ENCODE measurements around the gene JAK1. TPM values are rescaled to one million over a fixed set of nuclear protein-coding genes. Genes with fewer than 3 reads are reported as not detected.

Gene JAK1
- total RNA-seq, 4 donors from 2014 or later: 132 to 166 (median 161) TPM

- no peak for TF ChIP-seq CTCF (IDR thresholded peaks at IDR 0.05)
- TF ChIP-seq EP300 (IDR thresholded peaks at IDR 0.05): no peak
- no peak for TF ChIP-seq POLR2A (IDR thresholded peaks at IDR 0.05)
- no peak for TF ChIP-seq POLR2AphosphoS5 (IDR thresholded peaks at IDR 0.05)
- H3K4me1 ChIP-seq: peaks cover 0 to under 1% (median 0%) of the 10 kb centered on the region in 3 donors
- WGBS, 2 donors (ENCODE audit: low coverage in 1 of 2): 81 to 84% methylated on average over 5 to 8 of the region's 8 CpGs
- no peak for ATAC-seq
- no peaks in the 10 kb centered on the region for H3K9me3 ChIP-seq
- H3K4me3 ChIP-seq: no peak overlapping the region
- no peaks in the 10 kb centered on the region for H3K27me3 ChIP-seq
- H3K36me3 ChIP-seq: peaks cover 3 to 96% of the 10 kb centered on the region in 2 donors
- no peak overlapping the region for H3K27ac ChIP-seq
Observed at GRCh38 chr1:64836802-64837201, 129.5 kb downstream of the JAK1 start.

DNA sequence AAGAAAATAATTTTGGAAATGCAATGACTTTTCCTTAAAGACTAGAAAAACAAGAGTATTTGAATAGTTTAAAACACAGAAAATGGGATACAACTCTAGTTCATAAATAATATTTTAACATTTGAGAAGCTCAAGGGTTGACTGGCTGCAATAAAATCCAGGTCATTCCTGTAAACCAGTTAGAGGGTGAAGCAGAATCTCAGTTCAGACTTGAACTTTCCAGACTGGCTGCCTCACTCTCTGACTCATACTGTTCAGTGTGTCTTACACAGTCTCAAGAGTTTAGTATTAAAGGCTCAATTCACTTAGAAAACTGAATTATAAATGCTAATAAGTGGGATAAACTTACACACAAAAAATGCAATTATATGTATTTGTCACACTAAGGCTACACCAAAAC, 131.6 kb downstream of the JAK1 start:
- peaks cover 3 to 88% of the 10 kb centered on the region in 2 donors for H3K36me3 ChIP-seq

GRCh38 chr1:64830030-64830651, 136.2 kb downstream of the JAK1 start:
- TF ChIP-seq POLR2AphosphoS5 (IDR thresholded peaks at IDR 0.05) (no peak), POLR2A (IDR thresholded peaks at IDR 0.05) (no peak), EP300 (IDR thresholded peaks at IDR 0.05) (no peak), CTCF (IDR thresholded peaks at IDR 0.05) (no peak)
- ATAC-seq: no peak
- H3K4me3 ChIP-seq: no peak overlapping the region
- 40 to 73% methylated on average over 1 to 5 of the region's 5 CpGs for WGBS, 2 donors (ENCODE audit: low coverage in 1 of 2)
- no peaks in the 10 kb centered on the region for H3K27me3 ChIP-seq
- H3K9me3 ChIP-seq: no peaks in the 10 kb centered on the region
- no peak overlapping the region for H3K27ac ChIP-seq
- H3K4me1 ChIP-seq: no peaks in the 10 kb centered on the region
- H3K36me3 ChIP-seq: peaks cover 0 to 44% of the 10 kb centered on the region in 2 donors

More for the DNA sequence above, 131.6 kb downstream of the JAK1 start:
- no peak for ATAC-seq
- no peak overlapping the region for H3K4me3 ChIP-seq
- no peaks in the 10 kb centered on the region for H3K9me3 ChIP-seq
- H3K27ac ChIP-seq: no peak overlapping the region
- TF ChIP-seq POLR2AphosphoS5 (IDR thresholded peaks at IDR 0.05) (no peak), POLR2A (IDR thresholded peaks at IDR 0.05) (no peak), EP300 (IDR thresholded peaks at IDR 0.05) (no peak), CTCF (IDR thresholded peaks at IDR 0.05) (no peak)
- H3K27me3 ChIP-seq: no peaks in the 10 kb centered on the region
- H3K4me1 ChIP-seq: no peaks in the 10 kb centered on the region

- no peak for TF ChIP-seq POLR2AphosphoS5 (IDR thresholded peaks at IDR 0.05)
- no peak for TF ChIP-seq CTCF (IDR thresholded peaks at IDR 0.05)
- TF ChIP-seq POLR2A (IDR thresholded peaks at IDR 0.05): no peak
- TF ChIP-seq EP300 (IDR thresholded peaks at IDR 0.05): no peak
Observed at GRCh38 chr1:64829411-64830029, 136.8 kb downstream of the JAK1 start.

DNA sequence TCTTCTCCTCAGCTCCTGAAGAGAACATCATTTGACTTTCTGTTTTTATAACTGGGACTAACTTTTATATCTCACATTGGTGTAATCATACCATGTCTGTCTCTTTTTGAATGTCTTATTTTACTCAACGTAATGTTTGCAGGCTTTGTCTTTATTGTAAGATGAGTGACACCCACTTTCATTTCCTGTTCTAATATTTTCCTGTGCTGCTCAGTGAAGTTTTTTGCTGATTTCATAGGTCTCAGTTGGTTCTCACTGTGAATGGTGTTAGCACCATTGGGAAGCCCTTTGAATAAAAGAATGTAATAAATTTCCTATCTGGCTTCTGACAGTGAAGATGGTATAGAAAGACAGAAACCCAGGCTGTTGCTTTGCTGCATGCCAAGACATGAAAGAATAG, 137.5 kb downstream of the JAK1 start:
- TF ChIP-seq CTCF (IDR thresholded peaks at IDR 0.05) (no peak), POLR2A (IDR thresholded peaks at IDR 0.05) (no peak), EP300 (IDR thresholded peaks at IDR 0.05) (no peak), POLR2AphosphoS5 (IDR thresholded peaks at IDR 0.05) (no peak)

More at GRCh38 chr1:64829411-64830029, 136.8 kb downstream of the JAK1 start:
- WGBS, 2 donors (ENCODE audit: low coverage in 1 of 2): 77% methylated on average over 5 to 8 of the region's 8 CpGs
- H3K4me3 ChIP-seq: no peak overlapping the region
- no peaks in the 10 kb centered on the region for H3K27me3 ChIP-seq
- H3K9me3 ChIP-seq: no peaks in the 10 kb centered on the region
- H3K36me3 ChIP-seq: peaks cover 0 to 37% of the 10 kb centered on the region in 2 donors
- H3K4me1 ChIP-seq: peaks cover 0 to 1% (median 0%) of the 10 kb centered on the region in 3 donors
- ATAC-seq: no peak
- no peak overlapping the region for H3K27ac ChIP-seq

More for the DNA sequence above, 137.5 kb downstream of the JAK1 start:
- Histone ChIP-seq H3K4me3 (no peak overlapping the region), H3K36me3 (peaks cover 0 to 30% of the 10 kb centered on the region in 2 donors), H3K27me3 (no peaks in the 10 kb centered on the region), H3K4me1 (peaks cover 0 to 8% (median 0%) of the 10 kb centered on the region in 3 donors), H3K27ac (no peak overlapping the region), H3K9me3 (no peaks in the 10 kb centered on the region)
- 20 to 50% methylated on average over 1 of the region's 1 CpG for WGBS, 2 donors (ENCODE audit: low coverage in 1 of 2)
- ATAC-seq: no peak
